WTC11 (cell line): Measurements from ENCODE around the gene EPN1. TPM values are rescaled to one million over a fixed set of nuclear protein-coding genes. Genes with fewer than 3 reads are reported as not detected.
A peak's percentile ranks its signal among the peaks of the same experiment; 100 is the strongest.

Experiments
- ATAC-seq: fragments of 200-7000 bp; cut with Tn5 transposase; 2 replicates; pipeline ENCODE4 v1.10.0; 2021; ENCODE audit warnings: mild to moderate bottlenecking, moderate library complexity
- CTCF ChIA-PET: fragments of 300-600 bp; sonication (Branson Sonifier 250); formaldehyde crosslinking; loops from one replicate; lab custom pipeline; 2021; ENCODE audit warnings: antibody characterized with exemption; lab: Charles Lee
- POLR2A ChIA-PET: fragments of 350-600 bp; sonication (Branson Sonifier 250); formaldehyde crosslinking; loops from one replicate; lab custom pipeline; 2021; ENCODE audit warnings: antibody characterized with exemption; lab: Charles Lee
- DNase-seq: peaks from one replicate; pipeline ENCODE4 v3.0.0; 2021; ENCODE audit warnings: low spot score
- H3K27ac Mint-ChIP-seq: 2 replicates; pipeline ENCODE4 v1.8.0; 2021; ENCODE audit warnings: mixed read lengths
- H3K27me3 Mint-ChIP-seq: 2 replicates; pipeline ENCODE4 v1.8.0; 2021; ENCODE audit warnings: low read depth, mild to moderate bottlenecking, moderate library complexity, mixed read lengths
- H3K36me3 Mint-ChIP-seq: 2 replicates; pipeline ENCODE4 v1.8.0; 2021; ENCODE audit warnings: mixed read lengths
- H3K4me1 Mint-ChIP-seq: 2 replicates; pipeline ENCODE4 v1.8.0; 2022; ENCODE audit warnings: mixed read lengths
- H3K4me3 Mint-ChIP-seq: 2 replicates; pipeline ENCODE4 v1.8.0; 2021; ENCODE audit warnings: mild to moderate bottlenecking, moderate library complexity, mixed read lengths
- H3K9me3 Mint-ChIP-seq: 2 replicates; pipeline ENCODE4 v1.8.0; 2021; ENCODE audit warnings: mixed read lengths
- GABPB1 ChIP-seq: sonication (generic); formaldehyde crosslinking; IDR thresholded peaks from 2 replicates; pipeline ENCODE4 v1.8.1; 2023; ENCODE audit warnings: mild to moderate bottlenecking, missing genetic modification reagents
- JAZF1 ChIP-seq: fragments of 250-450 bp; sonication (Bioruptor Pico); IDR thresholded peaks from 2 replicates; pipeline ENCODE4 v1.9.0; 2021; ENCODE audit warnings: moderate library complexity, mild to moderate bottlenecking, inconsistent platforms
- JUN ChIP-seq: sonication (generic); formaldehyde crosslinking; IDR thresholded peaks from 2 replicates; pipeline ENCODE4 v1.8.0; 2023; ENCODE audit warnings: mild to moderate bottlenecking, missing genetic modification reagents
- NFE2L1 ChIP-seq: sonication (generic); formaldehyde crosslinking; IDR thresholded peaks from 2 replicates; pipeline ENCODE4 v1.8.1; 2023; ENCODE audit warnings: missing genetic modification reagents
- NR2C2 ChIP-seq: sonication (generic); formaldehyde crosslinking; IDR thresholded peaks from 2 replicates; pipeline ENCODE4 v1.8.0; 2022; ENCODE audit warnings: mild to moderate bottlenecking, missing genetic modification reagents
- SMAD3 ChIP-seq: sonication (generic); formaldehyde crosslinking; IDR thresholded peaks from 2 replicates; pipeline ENCODE4 v1.8.0; 2022; ENCODE audit warnings: missing genetic modification reagents, mild to moderate bottlenecking, borderline replicate concordance
- SMAD4 ChIP-seq: sonication (generic); formaldehyde crosslinking; IDR thresholded peaks from 2 replicates; pipeline ENCODE4 v1.8.0; 2022; ENCODE audit warnings: mild to moderate bottlenecking, missing genetic modification reagents
- SOX15 ChIP-seq: fragments of 250-450 bp; sonication (Bioruptor Pico); IDR thresholded peaks from 2 replicates; pipeline ENCODE4 v1.9.0; 2021; ENCODE audit warnings: mild to moderate bottlenecking
- SP1 ChIP-seq: sonication (generic); formaldehyde crosslinking; conservative IDR thresholded peaks from 2 replicates; pipeline ENCODE4 v1.8.1; 2022; ENCODE audit warnings: missing genetic modification reagents
- ZNF219 ChIP-seq: sonication (generic); formaldehyde crosslinking; IDR thresholded peaks from 2 replicates; pipeline ENCODE4 v1.8.0; 2023; ENCODE audit warnings: missing genetic modification reagents, mild to moderate bottlenecking, borderline replicate concordance
- total RNA-seq: library from RNA; stranded (reverse); gene quantifications from 3 replicates; pipeline ENCODE4 v1.2.3, GENCODE V29; 2021
- TF ChIP-seq, protein P1 (sequence below): sonication (generic); formaldehyde crosslinking; IDR thresholded peaks from 2 replicates; pipeline ENCODE4 v1.8.1; 2022; ENCODE audit warnings: low read depth, missing genetic modification reagents, borderline replicate concordance
- TF ChIP-seq, protein P2 (sequence below): sonication (generic); formaldehyde crosslinking; IDR thresholded peaks from 2 replicates; pipeline ENCODE4 v1.8.1; 2023; ENCODE audit warnings: mild to moderate bottlenecking, missing genetic modification reagents, moderate library complexity
- TF ChIP-seq, protein P3 (sequence below): fragments of 250-450 bp; sonication (Bioruptor Pico); IDR thresholded peaks from 2 replicates; pipeline ENCODE4 v1.8.0; 2021; ENCODE audit warnings: mild to moderate bottlenecking
- TF ChIP-seq, protein P4 (sequence below): sonication (generic); formaldehyde crosslinking; IDR thresholded peaks from 2 replicates; pipeline ENCODE4 v1.8.1; 2023; ENCODE audit warnings: mild to moderate bottlenecking, missing genetic modification reagents
- TF ChIP-seq, protein P5 (sequence below): sonication (generic); formaldehyde crosslinking; IDR thresholded peaks from 2 replicates; pipeline ENCODE4 v1.8.0; 2023; ENCODE audit warnings: missing genetic modification reagents
- TF ChIP-seq, protein P6 (sequence below): sonication (generic); formaldehyde crosslinking; IDR thresholded peaks from 2 replicates; pipeline ENCODE4 v1.8.0; 2023; ENCODE audit warnings: mild to moderate bottlenecking, missing genetic modification reagents
- TF ChIP-seq, protein P7 (sequence below): sonication (generic); formaldehyde crosslinking; IDR thresholded peaks from 2 replicates; pipeline ENCODE4 v1.8.1; 2022; ENCODE audit warnings: missing genetic modification reagents, borderline replicate concordance
- TF ChIP-seq, protein P8 (sequence below): sonication (generic); formaldehyde crosslinking; IDR thresholded peaks from 2 replicates; pipeline ENCODE4 v1.8.0; 2022; ENCODE audit warnings: mild to moderate bottlenecking, missing genetic modification reagents
- TF ChIP-seq, protein P9 (sequence below): fragments of 200-600 bp; IDR thresholded peaks from 2 replicates; pipeline ENCODE4 v1.8.0; 2022; ENCODE audit warnings: antibody characterized with exemption

Gene EPN1
- total RNA-seq, 1 experiment from 2014 or later: 234 TPM

DNA sequence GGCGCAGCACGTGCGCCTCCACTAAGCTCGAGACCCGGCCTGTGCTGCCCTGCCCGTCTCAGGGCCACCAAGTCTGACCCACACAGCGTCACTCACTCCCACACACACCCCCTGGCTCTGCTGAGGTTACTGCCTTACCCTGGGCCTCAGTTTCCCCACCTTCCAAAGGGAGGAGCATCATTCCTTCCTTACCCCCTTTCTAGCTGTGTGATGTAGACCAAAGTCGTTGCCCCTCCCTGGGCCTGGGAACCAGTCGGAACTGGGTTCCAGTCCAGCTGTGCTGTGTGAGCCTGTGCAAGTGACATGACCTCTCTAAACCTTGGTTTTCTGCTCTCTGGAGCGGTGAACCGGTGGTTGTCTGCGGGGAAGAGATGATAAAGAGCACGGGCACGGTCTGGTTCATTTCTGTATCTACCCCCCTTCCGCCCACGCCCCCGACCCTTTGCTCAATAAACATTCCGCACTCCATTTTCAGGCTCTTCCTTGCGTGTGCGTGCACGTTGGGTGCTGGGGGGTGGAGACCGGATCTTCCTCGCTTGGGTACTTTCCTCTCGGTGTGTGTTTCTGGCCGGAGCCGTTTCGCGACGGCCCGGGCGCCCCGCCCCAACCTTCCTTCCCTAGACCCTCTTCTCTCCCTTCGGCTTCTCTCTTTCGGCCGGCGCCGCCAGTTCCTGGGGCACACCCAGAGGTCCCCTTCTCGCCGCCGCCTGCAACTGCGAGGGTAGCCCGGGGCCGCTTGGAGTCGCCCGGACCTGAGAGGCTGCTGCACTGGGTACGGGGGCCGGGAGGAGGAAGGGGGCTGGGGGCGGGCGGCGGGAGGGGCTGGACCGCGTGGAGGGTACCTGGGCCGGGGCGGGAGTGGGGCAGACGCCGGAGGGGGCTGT lies 31.8 kb upstream of the EPN1 start, which contains the start of gene ZNF581 (continued):
- TF ChIP-seq GABPB1 (CRISPR knock-in tag) (peak; percentile 70), ZNF219 (no peak), SP1 (CRISPR knock-in tag) (peak; percentile 70), NR2C2 (CRISPR knock-in tag) (no peak), NFE2L1 (CRISPR knock-in tag) (peak; percentile 76; the same call in 1 of the 2 replicates), SMAD3 (peak; percentile 62; the same call in 1 of the 2 replicates), JAZF1 (CRISPR knock-in tag) (no peak), SOX15 (CRISPR knock-in tag) (no peak), JUN (CRISPR knock-in tag) (0 out of 2 replicates have a peak, but pooled peaks have one; percentile 26)
- TF ChIP-seq, protein P1, sequence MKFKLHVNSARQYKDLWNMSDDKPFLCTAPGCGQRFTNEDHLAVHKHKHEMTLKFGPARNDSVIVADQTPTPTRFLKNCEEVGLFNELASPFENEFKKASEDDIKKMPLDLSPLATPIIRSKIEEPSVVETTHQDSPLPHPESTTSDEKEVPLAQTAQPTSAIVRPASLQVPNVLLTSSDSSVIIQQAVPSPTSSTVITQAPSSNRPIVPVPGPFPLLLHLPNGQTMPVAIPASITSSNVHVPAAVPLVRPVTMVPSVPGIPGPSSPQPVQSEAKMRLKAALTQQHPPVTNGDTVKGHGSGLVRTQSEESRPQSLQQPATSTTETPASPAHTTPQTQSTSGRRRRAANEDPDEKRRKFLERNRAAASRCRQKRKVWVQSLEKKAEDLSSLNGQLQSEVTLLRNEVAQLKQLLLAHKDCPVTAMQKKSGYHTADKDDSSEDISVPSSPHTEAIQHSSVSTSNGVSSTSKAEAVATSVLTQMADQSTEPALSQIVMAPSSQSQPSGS (CRISPR knock-in tag): no peak
- TF ChIP-seq, protein P2, sequence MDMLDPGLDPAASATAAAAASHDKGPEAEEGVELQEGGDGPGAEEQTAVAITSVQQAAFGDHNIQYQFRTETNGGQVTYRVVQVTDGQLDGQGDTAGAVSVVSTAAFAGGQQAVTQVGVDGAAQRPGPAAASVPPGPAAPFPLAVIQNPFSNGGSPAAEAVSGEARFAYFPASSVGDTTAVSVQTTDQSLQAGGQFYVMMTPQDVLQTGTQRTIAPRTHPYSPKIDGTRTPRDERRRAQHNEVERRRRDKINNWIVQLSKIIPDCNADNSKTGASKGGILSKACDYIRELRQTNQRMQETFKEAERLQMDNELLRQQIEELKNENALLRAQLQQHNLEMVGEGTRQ (CRISPR knock-in tag): 0 out of 2 replicates have a peak, but pooled peaks have one; percentile 5
- TF ChIP-seq, protein P3, sequence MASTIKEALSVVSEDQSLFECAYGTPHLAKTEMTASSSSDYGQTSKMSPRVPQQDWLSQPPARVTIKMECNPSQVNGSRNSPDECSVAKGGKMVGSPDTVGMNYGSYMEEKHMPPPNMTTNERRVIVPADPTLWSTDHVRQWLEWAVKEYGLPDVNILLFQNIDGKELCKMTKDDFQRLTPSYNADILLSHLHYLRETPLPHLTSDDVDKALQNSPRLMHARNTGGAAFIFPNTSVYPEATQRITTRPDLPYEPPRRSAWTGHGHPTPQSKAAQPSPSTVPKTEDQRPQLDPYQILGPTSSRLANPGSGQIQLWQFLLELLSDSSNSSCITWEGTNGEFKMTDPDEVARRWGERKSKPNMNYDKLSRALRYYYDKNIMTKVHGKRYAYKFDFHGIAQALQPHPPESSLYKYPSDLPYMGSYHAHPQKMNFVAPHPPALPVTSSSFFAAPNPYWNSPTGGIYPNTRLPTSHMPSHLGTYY (CRISPR knock-in tag): 0 out of 2 replicates have a peak, but pooled peaks have one; percentile 31
- TF ChIP-seq, protein P4, sequence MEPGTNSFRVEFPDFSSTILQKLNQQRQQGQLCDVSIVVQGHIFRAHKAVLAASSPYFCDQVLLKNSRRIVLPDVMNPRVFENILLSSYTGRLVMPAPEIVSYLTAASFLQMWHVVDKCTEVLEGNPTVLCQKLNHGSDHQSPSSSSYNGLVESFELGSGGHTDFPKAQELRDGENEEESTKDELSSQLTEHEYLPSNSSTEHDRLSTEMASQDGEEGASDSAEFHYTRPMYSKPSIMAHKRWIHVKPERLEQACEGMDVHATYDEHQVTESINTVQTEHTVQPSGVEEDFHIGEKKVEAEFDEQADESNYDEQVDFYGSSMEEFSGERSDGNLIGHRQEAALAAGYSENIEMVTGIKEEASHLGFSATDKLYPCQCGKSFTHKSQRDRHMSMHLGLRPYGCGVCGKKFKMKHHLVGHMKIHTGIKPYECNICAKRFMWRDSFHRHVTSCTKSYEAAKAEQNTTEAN (CRISPR knock-in tag): peak; percentile 43; the same call in 1 of the 2 replicates
- TF ChIP-seq, protein P5, sequence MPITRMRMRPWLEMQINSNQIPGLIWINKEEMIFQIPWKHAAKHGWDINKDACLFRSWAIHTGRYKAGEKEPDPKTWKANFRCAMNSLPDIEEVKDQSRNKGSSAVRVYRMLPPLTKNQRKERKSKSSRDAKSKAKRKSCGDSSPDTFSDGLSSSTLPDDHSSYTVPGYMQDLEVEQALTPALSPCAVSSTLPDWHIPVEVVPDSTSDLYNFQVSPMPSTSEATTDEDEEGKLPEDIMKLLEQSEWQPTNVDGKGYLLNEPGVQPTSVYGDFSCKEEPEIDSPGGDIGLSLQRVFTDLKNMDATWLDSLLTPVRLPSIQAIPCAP (CRISPR knock-in tag): peak; percentile 61; the same call in 1 of the 2 replicates
- TF ChIP-seq, all 79 proteins: peak for 16

DNA sequence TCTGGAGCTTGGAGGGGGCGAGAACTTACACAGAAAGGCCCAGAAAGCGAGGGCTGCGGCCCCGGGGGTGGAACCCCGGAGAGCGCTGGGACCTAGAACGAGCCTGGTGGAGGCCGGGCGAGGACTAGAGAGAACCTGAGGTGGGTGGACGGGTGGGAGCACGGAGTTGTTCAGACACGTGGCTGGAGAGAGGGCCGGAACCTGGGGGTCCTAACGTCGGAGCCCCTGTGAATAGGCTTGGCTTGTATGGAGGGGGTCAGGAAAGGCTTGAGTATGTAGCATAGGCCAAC lies 31.2 kb upstream of the EPN1 start:
- H3K4me3 Mint-ChIP-seq: peak overlapping the region; percentile 89
- DNase-seq (no peak), ATAC-seq (no peak)
- H3K4me1 Mint-ChIP-seq: peaks cover 26% of the 10 kb centered on the region
- ChIA-PET POLR2A (no interaction called here), CTCF (interaction anchor here (2.6 kb wide), 1 partner anchor 12 kb away, joined by 11 read pairs; no protein-coding TSS in a partner anchor)
- H3K9me3 Mint-ChIP-seq: peaks cover 4% of the 10 kb centered on the region
- H3K27me3 Mint-ChIP-seq: peaks cover 9% of the 10 kb centered on the region
- TF ChIP-seq SMAD4: no peak
- TF ChIP-seq, protein P6, sequence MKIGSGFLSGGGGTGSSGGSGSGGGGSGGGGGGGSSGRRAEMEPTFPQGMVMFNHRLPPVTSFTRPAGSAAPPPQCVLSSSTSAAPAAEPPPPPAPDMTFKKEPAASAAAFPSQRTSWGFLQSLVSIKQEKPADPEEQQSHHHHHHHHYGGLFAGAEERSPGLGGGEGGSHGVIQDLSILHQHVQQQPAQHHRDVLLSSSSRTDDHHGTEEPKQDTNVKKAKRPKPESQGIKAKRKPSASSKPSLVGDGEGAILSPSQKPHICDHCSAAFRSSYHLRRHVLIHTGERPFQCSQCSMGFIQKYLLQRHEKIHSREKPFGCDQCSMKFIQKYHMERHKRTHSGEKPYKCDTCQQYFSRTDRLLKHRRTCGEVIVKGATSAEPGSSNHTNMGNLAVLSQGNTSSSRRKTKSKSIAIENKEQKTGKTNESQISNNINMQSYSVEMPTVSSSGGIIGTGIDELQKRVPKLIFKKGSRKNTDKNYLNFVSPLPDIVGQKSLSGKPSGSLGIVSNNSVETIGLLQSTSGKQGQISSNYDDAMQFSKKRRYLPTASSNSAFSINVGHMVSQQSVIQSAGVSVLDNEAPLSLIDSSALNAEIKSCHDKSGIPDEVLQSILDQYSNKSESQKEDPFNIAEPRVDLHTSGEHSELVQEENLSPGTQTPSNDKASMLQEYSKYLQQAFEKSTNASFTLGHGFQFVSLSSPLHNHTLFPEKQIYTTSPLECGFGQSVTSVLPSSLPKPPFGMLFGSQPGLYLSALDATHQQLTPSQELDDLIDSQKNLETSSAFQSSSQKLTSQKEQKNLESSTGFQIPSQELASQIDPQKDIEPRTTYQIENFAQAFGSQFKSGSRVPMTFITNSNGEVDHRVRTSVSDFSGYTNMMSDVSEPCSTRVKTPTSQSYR: no peak
- TF ChIP-seq, protein P7, sequence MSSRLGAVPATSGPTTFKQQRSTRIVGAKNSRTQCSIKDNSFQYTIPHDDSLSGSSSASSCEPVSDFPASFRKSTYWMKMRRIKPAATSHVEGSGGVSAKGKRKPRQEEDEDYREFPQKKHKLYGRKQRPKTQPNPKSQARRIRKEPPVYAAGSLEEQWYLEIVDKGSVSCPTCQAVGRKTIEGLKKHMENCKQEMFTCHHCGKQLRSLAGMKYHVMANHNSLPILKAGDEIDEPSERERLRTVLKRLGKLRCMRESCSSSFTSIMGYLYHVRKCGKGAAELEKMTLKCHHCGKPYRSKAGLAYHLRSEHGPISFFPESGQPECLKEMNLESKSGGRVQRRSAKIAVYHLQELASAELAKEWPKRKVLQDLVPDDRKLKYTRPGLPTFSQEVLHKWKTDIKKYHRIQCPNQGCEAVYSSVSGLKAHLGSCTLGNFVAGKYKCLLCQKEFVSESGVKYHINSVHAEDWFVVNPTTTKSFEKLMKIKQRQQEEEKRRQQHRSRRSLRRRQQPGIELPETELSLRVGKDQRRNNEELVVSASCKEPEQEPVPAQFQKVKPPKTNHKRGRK (CRISPR knock-in tag): no peak
- TF ChIP-seq, protein P8, sequence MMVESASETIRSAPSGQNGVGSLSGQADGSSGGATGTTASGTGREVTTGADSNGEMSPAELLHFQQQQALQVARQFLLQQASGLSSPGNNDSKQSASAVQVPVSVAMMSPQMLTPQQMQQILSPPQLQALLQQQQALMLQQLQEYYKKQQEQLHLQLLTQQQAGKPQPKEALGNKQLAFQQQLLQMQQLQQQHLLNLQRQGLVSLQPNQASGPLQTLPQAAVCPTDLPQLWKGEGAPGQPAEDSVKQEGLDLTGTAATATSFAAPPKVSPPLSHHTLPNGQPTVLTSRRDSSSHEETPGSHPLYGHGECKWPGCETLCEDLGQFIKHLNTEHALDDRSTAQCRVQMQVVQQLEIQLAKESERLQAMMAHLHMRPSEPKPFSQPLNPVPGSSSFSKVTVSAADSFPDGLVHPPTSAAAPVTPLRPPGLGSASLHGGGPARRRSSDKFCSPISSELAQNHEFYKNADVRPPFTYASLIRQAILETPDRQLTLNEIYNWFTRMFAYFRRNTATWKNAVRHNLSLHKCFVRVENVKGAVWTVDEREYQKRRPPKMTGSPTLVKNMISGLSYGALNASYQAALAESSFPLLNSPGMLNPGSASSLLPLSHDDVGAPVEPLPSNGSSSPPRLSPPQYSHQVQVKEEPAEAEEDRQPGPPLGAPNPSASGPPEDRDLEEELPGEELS (CRISPR knock-in tag): no peak
- TF ChIP-seq, protein P9, sequence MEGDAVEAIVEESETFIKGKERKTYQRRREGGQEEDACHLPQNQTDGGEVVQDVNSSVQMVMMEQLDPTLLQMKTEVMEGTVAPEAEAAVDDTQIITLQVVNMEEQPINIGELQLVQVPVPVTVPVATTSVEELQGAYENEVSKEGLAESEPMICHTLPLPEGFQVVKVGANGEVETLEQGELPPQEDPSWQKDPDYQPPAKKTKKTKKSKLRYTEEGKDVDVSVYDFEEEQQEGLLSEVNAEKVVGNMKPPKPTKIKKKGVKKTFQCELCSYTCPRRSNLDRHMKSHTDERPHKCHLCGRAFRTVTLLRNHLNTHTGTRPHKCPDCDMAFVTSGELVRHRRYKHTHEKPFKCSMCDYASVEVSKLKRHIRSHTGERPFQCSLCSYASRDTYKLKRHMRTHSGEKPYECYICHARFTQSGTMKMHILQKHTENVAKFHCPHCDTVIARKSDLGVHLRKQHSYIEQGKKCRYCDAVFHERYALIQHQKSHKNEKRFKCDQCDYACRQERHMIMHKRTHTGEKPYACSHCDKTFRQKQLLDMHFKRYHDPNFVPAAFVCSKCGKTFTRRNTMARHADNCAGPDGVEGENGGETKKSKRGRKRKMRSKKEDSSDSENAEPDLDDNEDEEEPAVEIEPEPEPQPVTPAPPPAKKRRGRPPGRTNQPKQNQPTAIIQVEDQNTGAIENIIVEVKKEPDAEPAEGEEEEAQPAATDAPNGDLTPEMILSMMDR: no peak
- peaks cover 17% of the 10 kb centered on the region for H3K36me3 Mint-ChIP-seq
- H3K27ac Mint-ChIP-seq: peak overlapping the region; percentile 74; the same call in 1 of the 2 replicates
